Stimulated activated CD4-positive, alpha-beta T cell treated with anti-CD3 and anti-CD28 coated beads, Interleukin-2, amount 100 ng/mL, for 4 hours (primary cell): Measurements from ENCODE around the gene CCL19.
A peak's percentile ranks its signal among the peaks of the same experiment; 100 is the strongest.
"Not testable (repeated sequence)": the region's sequence is repeated elsewhere in the genome, so short reads cannot be mapped to it uniquely, and the experiment has no call there.

Source experiments
- DNase-seq: peaks from one replicate; pipeline ENCODE4 v3.0.0-alpha.2; 2020; ENCODE audit warnings: low read depth

CCL19 gene

GRCh38 chr9:34690983-34691935 lies at the start of gene CCL19:
Gene CCL19, minus strand, starts transcription at chr9:34691276. Its CDS starts 137 bp downstream, at chr9:34691139.
- no peak for DNase-seq

GRCh38 chr9:34740176-34740575 lies 49.1 kb upstream of the CCL19 start:
- DNase-seq, result not testable (repeated sequence)

- no peak for DNase-seq
Measured at GRCh38 chr9:34737677-34738260, 46.7 kb upstream of the CCL19 start.

- DNase-seq, result no peak
Measured at GRCh38 chr9:34734720-34735119, 43.6 kb upstream of the CCL19 start.

GRCh38 chr9:34732886-34733285 lies 41.8 kb upstream of the CCL19 start:
- no peak for DNase-seq

- no peak for DNase-seq
Measured at GRCh38 chr9:34732478-34732877, 41.4 kb upstream of the CCL19 start.

GRCh38 chr9:34723141-34723540 lies 32.1 kb upstream of the CCL19 start:
- no peak for DNase-seq

GRCh38 chr9:34719769-34720025 lies 28.6 kb upstream of the CCL19 start:
- not testable (repeated sequence) for DNase-seq

GRCh38 chr9:34719021-34719768 lies 28.1 kb upstream of the CCL19 start:
- no peak for DNase-seq

- no peak for DNase-seq
Measured at GRCh38 chr9:34717996-34718614, 27.0 kb upstream of the CCL19 start.

GRCh38 chr9:34716711-34717110 lies 25.6 kb upstream of the CCL19 start:
- no peak for DNase-seq

- DNase-seq, result no peak
Measured at GRCh38 chr9:34715639-34716215, 24.7 kb upstream of the CCL19 start.

GRCh38 chr9:34714007-34714406 lies 22.9 kb upstream of the CCL19 start:
- no peak for DNase-seq

GRCh38 chr9:34712140-34712539 lies 21.1 kb upstream of the CCL19 start:
- DNase-seq, result no peak

- DNase-seq, result no peak
Measured at GRCh38 chr9:34710023-34710422, 18.9 kb upstream of the CCL19 start, which contains the start of gene CCL21. Gene CCL21, minus strand, starts transcription at chr9:34710136. Its CDS starts 70 bp downstream, at chr9:34710066.

- DNase-seq, result no peak
Measured at GRCh38 chr9:34709196-34709978, 18.3 kb upstream of the CCL19 start.

- DNase-seq, result no peak
Measured at GRCh38 chr9:34707130-34707529, 16.1 kb upstream of the CCL19 start.

GRCh38 chr9:34701769-34702736 lies 11.0 kb upstream of the CCL19 start:
- DNase-seq, result peak; percentile 78

- DNase-seq, result peak; percentile 62
Measured at GRCh38 chr9:34701023-34701768, 10.1 kb upstream of the CCL19 start.
